SK-N-SH (cell line): ENCODE results near the gene TBXAS1.

Experiments
- ELF1 ChIP-seq: IDR thresholded peaks from 2 replicates; pipeline ENCODE4 v1.4.0; 2012
- EP300 ChIP-seq, 2 experiments: IDR thresholded peaks; 2 replicates each; pipeline versions ENCODE4 v1.4.0 to v1.6.1; 2012; ENCODE audit warnings: borderline replicate concordance in 1 of 2, low read depth in 1 of 2, low read length in 1 of 2
- EZH2phosphoT487 ChIP-seq: fragments of 200-600 bp; sonication (generic); IDR thresholded peaks from 2 replicates; pipeline ENCODE4 v1.6.1; 2017; ENCODE audit warnings: low read depth, mixed run types, mild to moderate bottlenecking, antibody characterized with exemption, moderate library complexity, borderline replicate concordance
- FOSL2 ChIP-seq: IDR thresholded peaks from 2 replicates; pipeline ENCODE4 v1.4.0; 2012; ENCODE audit warnings: low read depth, mild to moderate bottlenecking, moderate library complexity, borderline replicate concordance
- GABPA ChIP-seq: IDR thresholded peaks from 2 replicates; pipeline ENCODE4 v1.4.0; 2012; ENCODE audit warnings: low read depth, mild to moderate bottlenecking
- NFIC ChIP-seq: IDR thresholded peaks from 2 replicates; pipeline ENCODE4 v1.4.0; 2012; ENCODE audit warnings: borderline replicate concordance
- NRF1 ChIP-seq: IDR thresholded peaks from 2 replicates; pipeline ENCODE4 v1.6.1; 2012; ENCODE audit warnings: low read depth, mild to moderate bottlenecking, low read length
- RAD21 ChIP-seq: IDR thresholded peaks from 2 replicates; pipeline ENCODE4 v1.6.1; 2012; ENCODE audit warnings: mild to moderate bottlenecking, low read length
- SMC3 ChIP-seq: IDR thresholded peaks from 2 replicates; pipeline ENCODE4 v1.6.1; 2012; ENCODE audit warnings: low read depth, low read length, improper control_type of control experiment
- TAF1 ChIP-seq: IDR thresholded peaks from 2 replicates; pipeline ENCODE4 v1.6.1; 2012; ENCODE audit warnings: low read depth, mild to moderate bottlenecking, low read length, moderate library complexity, borderline replicate concordance
- TF ChIP-seq, protein P1 (sequence below): fragments of 200-600 bp; sonication (generic); IDR thresholded peaks from 2 replicates; pipeline ENCODE4 v1.6.1; 2017; ENCODE audit warnings: antibody characterized with exemption, mild to moderate bottlenecking, moderate library complexity
- TF ChIP-seq, protein P2 (sequence below): fragments of 150-350 bp; IDR thresholded peaks from 2 replicates; pipeline ENCODE4 v1.6.1; 2017; ENCODE audit warnings: antibody characterized with exemption, low read length, low read depth, borderline replicate concordance
- TF ChIP-seq, protein P3 (sequence below): fragments of 150-350 bp; IDR thresholded peaks from 2 replicates; pipeline ENCODE4 v1.6.1; 2016; ENCODE audit warnings: mild to moderate bottlenecking, low read depth, low read length
- TF ChIP-seq, protein P4 (sequence below): IDR thresholded peaks from 2 replicates; pipeline ENCODE4 v1.6.1; 2012; ENCODE audit warnings: mild to moderate bottlenecking, low read depth, low read length, moderate library complexity

DNA sequence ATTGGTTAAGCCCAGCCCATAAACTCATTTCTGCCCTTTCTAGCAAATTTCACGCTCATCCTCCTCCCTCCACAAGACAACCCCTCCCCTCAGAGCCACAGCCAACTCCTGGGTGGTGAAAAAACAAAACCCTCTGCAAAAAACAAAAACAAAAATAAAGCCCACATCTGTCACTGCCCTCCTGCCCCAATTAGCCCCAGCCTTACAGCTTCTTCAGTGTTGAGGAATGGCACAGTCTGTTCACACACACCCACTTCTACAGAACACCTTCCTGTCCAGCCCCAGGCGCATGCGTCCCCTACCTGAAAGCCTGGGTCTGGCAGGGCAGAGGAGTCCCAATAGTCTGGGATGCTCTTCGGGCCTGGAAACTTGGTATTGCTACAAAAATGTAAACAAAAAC, 199.2 kb downstream of the TBXAS1 start:
- TF ChIP-seq, protein P1, sequence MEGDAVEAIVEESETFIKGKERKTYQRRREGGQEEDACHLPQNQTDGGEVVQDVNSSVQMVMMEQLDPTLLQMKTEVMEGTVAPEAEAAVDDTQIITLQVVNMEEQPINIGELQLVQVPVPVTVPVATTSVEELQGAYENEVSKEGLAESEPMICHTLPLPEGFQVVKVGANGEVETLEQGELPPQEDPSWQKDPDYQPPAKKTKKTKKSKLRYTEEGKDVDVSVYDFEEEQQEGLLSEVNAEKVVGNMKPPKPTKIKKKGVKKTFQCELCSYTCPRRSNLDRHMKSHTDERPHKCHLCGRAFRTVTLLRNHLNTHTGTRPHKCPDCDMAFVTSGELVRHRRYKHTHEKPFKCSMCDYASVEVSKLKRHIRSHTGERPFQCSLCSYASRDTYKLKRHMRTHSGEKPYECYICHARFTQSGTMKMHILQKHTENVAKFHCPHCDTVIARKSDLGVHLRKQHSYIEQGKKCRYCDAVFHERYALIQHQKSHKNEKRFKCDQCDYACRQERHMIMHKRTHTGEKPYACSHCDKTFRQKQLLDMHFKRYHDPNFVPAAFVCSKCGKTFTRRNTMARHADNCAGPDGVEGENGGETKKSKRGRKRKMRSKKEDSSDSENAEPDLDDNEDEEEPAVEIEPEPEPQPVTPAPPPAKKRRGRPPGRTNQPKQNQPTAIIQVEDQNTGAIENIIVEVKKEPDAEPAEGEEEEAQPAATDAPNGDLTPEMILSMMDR, result no peak
- no peak for TF ChIP-seq EP300 (IDR thresholded peaks at IDR 0.05; ENCODE audit: borderline replicate concordance in 1 of 2, low read depth in 1 of 2, low read length in 1 of 2)
- TF ChIP-seq, protein P2, sequence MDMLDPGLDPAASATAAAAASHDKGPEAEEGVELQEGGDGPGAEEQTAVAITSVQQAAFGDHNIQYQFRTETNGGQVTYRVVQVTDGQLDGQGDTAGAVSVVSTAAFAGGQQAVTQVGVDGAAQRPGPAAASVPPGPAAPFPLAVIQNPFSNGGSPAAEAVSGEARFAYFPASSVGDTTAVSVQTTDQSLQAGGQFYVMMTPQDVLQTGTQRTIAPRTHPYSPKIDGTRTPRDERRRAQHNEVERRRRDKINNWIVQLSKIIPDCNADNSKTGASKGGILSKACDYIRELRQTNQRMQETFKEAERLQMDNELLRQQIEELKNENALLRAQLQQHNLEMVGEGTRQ, result no peak
- TF ChIP-seq, protein P3, sequence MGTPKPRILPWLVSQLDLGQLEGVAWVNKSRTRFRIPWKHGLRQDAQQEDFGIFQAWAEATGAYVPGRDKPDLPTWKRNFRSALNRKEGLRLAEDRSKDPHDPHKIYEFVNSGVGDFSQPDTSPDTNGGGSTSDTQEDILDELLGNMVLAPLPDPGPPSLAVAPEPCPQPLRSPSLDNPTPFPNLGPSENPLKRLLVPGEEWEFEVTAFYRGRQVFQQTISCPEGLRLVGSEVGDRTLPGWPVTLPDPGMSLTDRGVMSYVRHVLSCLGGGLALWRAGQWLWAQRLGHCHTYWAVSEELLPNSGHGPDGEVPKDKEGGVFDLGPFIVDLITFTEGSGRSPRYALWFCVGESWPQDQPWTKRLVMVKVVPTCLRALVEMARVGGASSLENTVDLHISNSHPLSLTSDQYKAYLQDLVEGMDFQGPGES, result no peak
- no peak for TF ChIP-seq TAF1
- no peak for TF ChIP-seq EZH2phosphoT487
- TF ChIP-seq FOSL2, result no peak
- TF ChIP-seq NFIC, result no peak
- no peak for TF ChIP-seq RAD21
- TF ChIP-seq ELF1, result no peak
- TF ChIP-seq NRF1, result no peak
- no peak for TF ChIP-seq SMC3
- TF ChIP-seq, protein P4, sequence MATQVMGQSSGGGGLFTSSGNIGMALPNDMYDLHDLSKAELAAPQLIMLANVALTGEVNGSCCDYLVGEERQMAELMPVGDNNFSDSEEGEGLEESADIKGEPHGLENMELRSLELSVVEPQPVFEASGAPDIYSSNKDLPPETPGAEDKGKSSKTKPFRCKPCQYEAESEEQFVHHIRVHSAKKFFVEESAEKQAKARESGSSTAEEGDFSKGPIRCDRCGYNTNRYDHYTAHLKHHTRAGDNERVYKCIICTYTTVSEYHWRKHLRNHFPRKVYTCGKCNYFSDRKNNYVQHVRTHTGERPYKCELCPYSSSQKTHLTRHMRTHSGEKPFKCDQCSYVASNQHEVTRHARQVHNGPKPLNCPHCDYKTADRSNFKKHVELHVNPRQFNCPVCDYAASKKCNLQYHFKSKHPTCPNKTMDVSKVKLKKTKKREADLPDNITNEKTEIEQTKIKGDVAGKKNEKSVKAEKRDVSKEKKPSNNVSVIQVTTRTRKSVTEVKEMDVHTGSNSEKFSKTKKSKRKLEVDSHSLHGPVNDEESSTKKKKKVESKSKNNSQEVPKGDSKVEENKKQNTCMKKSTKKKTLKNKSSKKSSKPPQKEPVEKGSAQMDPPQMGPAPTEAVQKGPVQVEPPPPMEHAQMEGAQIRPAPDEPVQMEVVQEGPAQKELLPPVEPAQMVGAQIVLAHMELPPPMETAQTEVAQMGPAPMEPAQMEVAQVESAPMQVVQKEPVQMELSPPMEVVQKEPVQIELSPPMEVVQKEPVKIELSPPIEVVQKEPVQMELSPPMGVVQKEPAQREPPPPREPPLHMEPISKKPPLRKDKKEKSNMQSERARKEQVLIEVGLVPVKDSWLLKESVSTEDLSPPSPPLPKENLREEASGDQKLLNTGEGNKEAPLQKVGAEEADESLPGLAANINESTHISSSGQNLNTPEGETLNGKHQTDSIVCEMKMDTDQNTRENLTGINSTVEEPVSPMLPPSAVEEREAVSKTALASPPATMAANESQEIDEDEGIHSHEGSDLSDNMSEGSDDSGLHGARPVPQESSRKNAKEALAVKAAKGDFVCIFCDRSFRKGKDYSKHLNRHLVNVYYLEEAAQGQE, result no peak
- TF ChIP-seq GABPA, result no peak
